Measurements from ENCODE around the gene ARHGEF19. TPM values are rescaled to one million over a fixed set of nuclear protein-coding genes. Genes with fewer than 3 reads are reported as not detected.
A peak's percentile ranks its signal among the peaks of the same experiment; 100 is the strongest.
"Not testable (repeated sequence)": the region's sequence is repeated elsewhere in the genome, so short reads cannot be mapped to it uniquely, and the experiment has no call there.

Gene ARHGEF19
- polyA plus RNA-seq, 4 donors: 16.7 to 28.3 (median 23.0) TPM

- DNase-seq (ENCODE audit: low read depth in 4 of 4, low spot score in 2 of 4): peak in 3 of 4 donors; percentile 88 to 94 (median 92)
Observed at GRCh38 chr1:16206547-16207317, 5.7 kb downstream of the ARHGEF19 start.

- DNase-seq (ENCODE audit: low read depth in 4 of 4, low spot score in 2 of 4): no peak
Observed at GRCh38 chr1:16205891-16206546, 6.4 kb downstream of the ARHGEF19 start.

GRCh38 chr1:16205334-16205671 is 7.1 kb downstream of the ARHGEF19 start:
- no peak for DNase-seq (ENCODE audit: low read depth in 4 of 4, low spot score in 2 of 4)

- no peak for DNase-seq (ENCODE audit: low read depth in 4 of 4, low spot score in 2 of 4)
Observed at GRCh38 chr1:16204634-16205333, 7.7 kb downstream of the ARHGEF19 start.

GRCh38 chr1:16204216-16204615 is 8.2 kb downstream of the ARHGEF19 start:
- DNase-seq (ENCODE audit: low read depth in 4 of 4, low spot score in 2 of 4): no peak

- DNase-seq (ENCODE audit: low read depth in 4 of 4, low spot score in 2 of 4): no peak
Observed at GRCh38 chr1:16203550-16203949, 8.9 kb downstream of the ARHGEF19 start.

- no peak for DNase-seq (ENCODE audit: low read depth in 4 of 4, low spot score in 2 of 4)
Observed at GRCh38 chr1:16202281-16203210, 9.9 kb downstream of the ARHGEF19 start.

- no peak for DNase-seq (ENCODE audit: low read depth in 4 of 4, low spot score in 2 of 4)
Observed at GRCh38 chr1:16199700-16200099, 12.8 kb downstream of the ARHGEF19 start.

- DNase-seq (ENCODE audit: low read depth in 4 of 4, low spot score in 2 of 4): no peak
Observed at GRCh38 chr1:16199157-16199501, 13.3 kb downstream of the ARHGEF19 start.

GRCh38 chr1:16198444-16199156 is 13.9 kb downstream of the ARHGEF19 start:
- no peak for DNase-seq (ENCODE audit: low read depth in 4 of 4, low spot score in 2 of 4)

GRCh38 chr1:16196874-16197273 is 15.6 kb downstream of the ARHGEF19 start:
- DNase-seq (ENCODE audit: low read depth in 4 of 4, low spot score in 2 of 4): no peak

GRCh38 chr1:16196139-16196538 is 16.3 kb downstream of the ARHGEF19 start:
- DNase-seq (ENCODE audit: low read depth in 4 of 4, low spot score in 2 of 4): not testable (repeated sequence)

GRCh38 chr1:16195518-16195905 is 16.9 kb downstream of the ARHGEF19 start:
- DNase-seq (ENCODE audit: low read depth in 4 of 4, low spot score in 2 of 4): no peak

GRCh38 chr1:16191916-16192546 is 20.4 kb downstream of the ARHGEF19 start:
- DNase-seq (ENCODE audit: low read depth in 4 of 4, low spot score in 2 of 4): no peak

- DNase-seq (ENCODE audit: low read depth in 4 of 4, low spot score in 2 of 4): no peak
Observed at GRCh38 chr1:16191309-16191708, 21.1 kb downstream of the ARHGEF19 start.

GRCh38 chr1:16189921-16190621 is 22.4 kb downstream of the ARHGEF19 start:
- DNase-seq (ENCODE audit: low read depth in 4 of 4, low spot score in 2 of 4): no peak

- DNase-seq (ENCODE audit: low read depth in 4 of 4, low spot score in 2 of 4): no peak
Observed at GRCh38 chr1:16189003-16189402, 23.4 kb downstream of the ARHGEF19 start.

GRCh38 chr1:16187748-16188401 is 24.6 kb downstream of the ARHGEF19 start:
- DNase-seq (ENCODE audit: low read depth in 4 of 4, low spot score in 2 of 4): no peak
